Smooth muscle cell of the brain vasculature (primary cell): ENCODE measurements around the gene GATA1.

Experiments used
- DNase-seq: peaks from one replicate; pipeline ENCODE4 v3.0.0-alpha.2; 2012; ENCODE audit warnings: low read depth, low spot score

GATA1 gene

GRCh38 chrX:48785186-48785539 lies 1.2 kb upstream of the GATA1 start:
- no peak for DNase-seq

GRCh38 chrX:48785540-48786214 lies 713 bp upstream of the GATA1 start:
- no peak for DNase-seq

- no peak for DNase-seq
Observed at GRCh38 chrX:48786825-48787504, 575 bp downstream of the GATA1 start.

GRCh38 chrX:48787505-48788443 lies 1.4 kb downstream of the GATA1 start:
- no peak for DNase-seq

GRCh38 chrX:48789366-48790220 lies 3.2 kb downstream of the GATA1 start:
- no peak for DNase-seq

- DNase-seq: no peak
Observed at GRCh38 chrX:48790477-48790876, 4.1 kb downstream of the GATA1 start.

GRCh38 chrX:48791063-48791820 lies 4.9 kb downstream of the GATA1 start:
- DNase-seq: no peak

GRCh38 chrX:48792219-48792618 lies 5.8 kb downstream of the GATA1 start:
- DNase-seq: no peak

GRCh38 chrX:48793935-48794334 lies 7.5 kb downstream of the GATA1 start:
- DNase-seq: no peak

GRCh38 chrX:48794340-48794910 lies 8.0 kb downstream of the GATA1 start:
- DNase-seq: no peak

GRCh38 chrX:48794911-48795515 lies 8.6 kb downstream of the GATA1 start:
- DNase-seq: no peak

GRCh38 chrX:48798318-48798717 lies 11.9 kb downstream of the GATA1 start:
- DNase-seq: no peak

- no peak for DNase-seq
Observed at GRCh38 chrX:48800574-48801279, 14.3 kb downstream of the GATA1 start.

- DNase-seq: peak; percentile 97
Observed at GRCh38 chrX:48801280-48802088, 15.1 kb downstream of the GATA1 start, which contains the start of gene HDAC6. HDAC6 (plus strand) TSS chrX:48802067; CDS start chrX:48802693, 626 bp downstream.

GRCh38 chrX:48802089-48802904 lies 15.9 kb downstream of the GATA1 start:
- DNase-seq: peak; percentile 52

- no peak for DNase-seq
Observed at GRCh38 chrX:48802905-48803200, 16.5 kb downstream of the GATA1 start.

- DNase-seq: no peak
Observed at GRCh38 chrX:48806081-48806480, 19.7 kb downstream of the GATA1 start.

GRCh38 chrX:48813644-48814043 lies 27.3 kb downstream of the GATA1 start:
- no peak for DNase-seq
